Non-pigmented ciliary epithelial cell (primary cell): ENCODE measurements around the gene C1orf167.
A peak's percentile ranks its signal among the peaks of the same experiment; 100 is the strongest.
"Not testable (repeated sequence)": the region's sequence is repeated elsewhere in the genome, so short reads cannot be mapped to it uniquely, and the experiment has no call there.

Experiments used
- DNase-seq: peaks from one replicate; pipeline ENCODE4 v3.0.0-alpha.2; 2010; ENCODE audit warnings: low read depth

The C1orf167 gene

GRCh38 chr1:11800391-11800755 is 38.4 kb downstream of the C1orf167 start:
- DNase-seq = no peak

- DNase-seq = no peak
These were observed 38.9 kb downstream of the C1orf167 start for GRCh38 chr1:11800756-11801433.

DNA sequence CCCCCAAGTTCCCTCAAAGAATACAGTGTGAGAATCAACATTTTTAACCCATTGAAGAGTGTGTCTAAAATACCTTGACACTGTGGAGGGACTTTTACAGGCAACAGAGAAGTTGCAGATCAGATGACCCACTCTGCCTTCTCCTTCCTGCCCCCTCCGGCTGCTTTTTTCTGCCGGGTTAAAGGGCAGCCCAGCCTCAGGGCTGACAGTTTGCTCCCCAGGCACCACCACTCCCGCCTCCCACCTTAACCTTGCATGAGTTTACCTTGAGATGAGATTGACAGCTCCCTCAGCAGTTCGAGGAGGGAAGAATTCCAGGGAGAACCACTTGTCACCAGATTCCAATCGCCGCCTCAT is 40.6 kb downstream of the C1orf167 start:
- no peak for DNase-seq

DNA sequence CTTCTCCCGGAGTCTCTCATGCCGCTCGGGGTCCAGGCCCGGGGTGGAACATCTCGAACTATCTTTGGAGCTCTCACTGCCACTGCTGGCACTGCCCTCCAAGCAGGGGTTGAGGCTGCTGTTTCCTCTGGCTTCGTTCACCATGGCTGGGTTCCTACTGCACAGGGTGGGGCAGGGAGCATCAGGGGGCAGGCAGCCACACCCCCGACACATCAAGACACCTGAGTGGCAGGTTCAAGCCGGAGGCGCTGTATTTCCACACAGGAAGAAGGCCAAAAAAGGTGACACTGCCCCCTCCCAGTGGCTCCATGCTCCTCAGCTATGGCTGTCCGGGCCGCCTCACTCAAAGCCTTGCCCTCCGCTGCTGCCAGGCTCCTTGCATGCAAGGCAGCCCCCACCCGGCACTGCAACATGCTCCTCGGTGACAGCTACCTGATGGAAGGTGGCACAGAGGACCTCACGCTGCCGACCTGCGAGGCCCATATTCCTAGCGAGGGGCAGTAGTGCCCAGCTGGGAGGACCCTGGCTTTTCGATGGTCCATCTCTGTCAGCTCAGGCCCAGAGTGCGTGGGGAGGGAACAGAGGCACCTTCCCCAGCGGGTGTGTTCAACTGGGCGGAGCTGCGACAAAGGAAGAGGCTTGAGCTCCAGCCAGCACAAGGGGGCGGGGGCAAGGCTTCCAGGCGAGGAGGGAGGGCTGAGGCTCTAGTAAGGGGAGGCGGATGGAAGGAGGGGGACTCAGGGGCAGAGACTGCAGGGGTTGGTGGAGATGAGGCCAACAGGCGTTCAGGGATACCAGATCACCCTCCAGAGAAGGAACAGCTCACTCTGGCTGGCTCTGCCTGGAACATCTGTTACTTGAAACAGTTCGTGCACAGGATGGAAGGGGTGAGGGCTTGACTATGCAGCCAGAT is 41.2 kb downstream of the C1orf167 start:
- DNase-seq = peak; percentile 94

DNA sequence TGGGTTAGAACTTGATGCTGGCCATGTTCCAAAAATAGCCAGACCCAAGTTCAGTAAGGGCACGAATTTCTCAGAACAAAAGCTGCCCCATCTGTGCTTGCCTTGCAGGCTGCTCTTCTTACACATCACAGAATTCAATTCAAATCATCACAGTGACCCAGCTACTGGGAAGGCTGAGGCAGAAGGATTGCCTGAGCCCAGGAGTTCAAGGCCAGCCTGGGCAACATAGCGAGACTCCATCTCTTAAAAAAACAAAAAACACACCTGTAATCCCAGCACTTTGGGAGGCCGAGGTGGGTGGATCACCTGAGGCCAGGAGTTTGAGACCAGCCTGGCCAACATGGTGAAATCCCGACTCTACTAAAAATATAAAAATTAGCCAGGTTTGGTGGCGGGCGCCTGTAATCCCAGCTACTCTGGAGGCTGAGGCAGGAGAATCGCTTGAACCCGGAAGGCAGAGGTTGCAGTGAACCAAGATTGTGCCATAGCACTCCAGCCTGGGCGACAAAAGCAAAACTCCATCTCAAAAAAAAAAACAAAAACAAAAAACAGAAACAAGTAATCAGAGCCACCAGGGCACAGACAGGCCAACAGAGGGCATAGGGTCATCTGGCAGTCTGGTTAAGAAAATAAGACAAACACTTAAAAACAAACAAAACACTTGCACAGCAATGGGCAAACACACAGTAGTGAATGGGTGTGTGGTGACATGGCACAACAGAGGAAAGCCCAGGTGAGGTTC is 42.1 kb downstream of the C1orf167 start:
- DNase-seq = not testable (repeated sequence)

GRCh38 chr1:11804666-11805421 is 42.9 kb downstream of the C1orf167 start:
- no peak for DNase-seq

- peak; percentile 94 for DNase-seq
These were observed 43.7 kb downstream of the C1orf167 start, which contains the start of the genes CLCN6 and MTHFR for GRCh38 chr1:11805422-11806306. Gene CLCN6 (plus strand): TSS chr1:11806191. CDS start chr1:11806263, 72 bp downstream. Gene MTHFR (minus strand): TSS chr1:11805964. CDS start chr1:11803116, 2,848 bp downstream.

GRCh38 chr1:11806307-11806936 is 44.4 kb downstream of the C1orf167 start:
- no peak for DNase-seq

DNA sequence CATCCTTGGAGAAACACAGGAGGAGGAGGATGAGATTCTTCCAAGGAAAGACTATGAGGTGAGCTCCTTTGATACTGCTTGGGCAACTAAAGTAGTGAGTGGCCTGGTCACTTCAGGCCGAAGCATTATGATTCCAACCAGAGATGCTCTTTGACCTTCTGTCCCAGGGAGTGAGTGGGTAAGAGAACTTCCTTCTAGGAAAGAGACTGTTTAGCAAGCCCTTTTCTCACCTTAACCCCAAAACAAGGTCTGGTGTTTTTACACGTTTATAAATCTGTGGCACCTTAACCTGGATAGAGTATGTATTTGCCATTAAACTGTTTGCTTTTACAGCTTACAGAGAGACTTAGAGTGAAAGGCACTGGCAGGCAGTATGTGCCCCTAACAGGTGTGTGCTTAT is 45.1 kb downstream of the C1orf167 start:
- no peak for DNase-seq

GRCh38 chr1:11813021-11813420 is 51.0 kb downstream of the C1orf167 start:
- DNase-seq = no peak

GRCh38 chr1:11817192-11817591 is 55.2 kb downstream of the C1orf167 start:
- DNase-seq = no peak

GRCh38 chr1:11822091-11822490 is 60.1 kb downstream of the C1orf167 start:
- no peak for DNase-seq

DNA sequence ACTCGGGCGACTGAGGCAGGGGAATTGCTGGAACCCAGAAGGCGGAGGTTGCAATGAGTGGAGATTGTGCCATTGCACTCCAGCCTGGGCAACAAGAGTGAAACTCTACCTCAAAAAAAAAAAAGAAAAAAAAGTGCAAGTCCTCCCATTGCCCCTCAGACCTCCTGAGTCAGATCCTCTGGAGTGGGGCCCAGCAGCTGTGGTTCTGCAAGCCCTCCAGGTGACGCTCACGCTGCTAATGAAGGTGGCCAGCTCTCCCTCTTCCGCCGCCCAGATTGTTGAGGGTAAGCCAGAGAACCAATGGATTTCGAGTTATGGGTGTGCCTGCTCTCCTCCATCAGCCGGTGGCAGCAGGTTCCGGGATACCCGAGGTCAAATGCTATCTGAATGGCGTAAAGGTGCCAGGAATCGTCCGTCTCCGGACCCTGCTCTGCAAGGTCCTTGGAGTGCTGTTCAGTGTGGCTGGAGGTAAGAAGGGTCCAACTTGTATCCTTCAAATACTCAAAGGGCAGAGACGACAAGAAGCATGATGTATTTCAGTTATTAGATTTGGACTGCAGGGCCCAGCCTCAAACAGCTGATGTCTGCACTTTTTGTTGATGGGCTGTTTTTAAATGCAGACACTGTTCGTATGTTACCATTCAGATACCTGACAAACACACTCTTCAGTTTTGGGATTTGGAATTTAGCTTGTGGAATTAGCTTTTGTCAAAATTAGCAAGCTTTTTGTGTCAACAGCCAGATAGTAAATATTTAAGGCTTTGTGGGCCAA is 61.6 kb downstream of the C1orf167 start:
- DNase-seq = no peak

DNA sequence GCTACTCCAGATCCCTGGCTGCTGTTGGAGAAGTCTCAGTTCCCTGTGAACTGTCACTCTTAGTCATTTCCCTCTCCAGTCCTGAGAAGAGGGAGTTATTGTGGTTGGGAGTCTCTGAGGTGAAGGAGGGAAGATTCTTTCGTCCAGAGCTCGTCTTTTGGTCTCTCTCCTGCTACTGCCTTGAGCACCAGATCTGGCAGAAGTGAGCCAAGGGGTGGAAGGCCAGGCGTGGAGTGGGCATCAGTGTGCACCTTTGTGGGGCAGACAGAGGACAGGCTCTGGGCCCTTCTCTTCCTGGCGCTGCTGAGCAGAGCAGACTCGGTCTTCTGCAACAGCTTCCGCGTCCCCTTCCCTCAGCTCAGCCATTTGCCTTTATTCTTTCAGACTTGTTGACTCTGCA is 63.1 kb downstream of the C1orf167 start:
- DNase-seq = no peak

DNA sequence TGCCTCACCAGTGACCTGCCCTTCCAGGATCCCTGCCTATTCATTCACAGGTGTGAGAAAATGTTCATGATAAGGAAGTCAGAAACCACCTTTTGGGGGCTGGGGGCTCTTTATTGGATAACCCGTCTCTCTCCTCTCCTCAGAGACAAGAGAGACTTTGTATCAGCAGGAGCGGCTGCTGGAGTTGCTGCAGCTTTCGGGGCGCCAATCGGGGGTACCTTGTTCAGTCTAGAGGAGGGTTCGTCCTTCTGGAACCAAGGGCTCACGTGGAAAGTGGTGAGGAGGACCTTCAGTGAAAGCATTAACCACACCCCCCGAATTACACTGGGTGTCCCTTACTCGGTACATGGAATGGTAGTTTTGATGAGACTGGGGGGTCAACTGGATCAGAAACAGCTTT is 65.0 kb downstream of the C1orf167 start:
- DNase-seq = no peak

DNA sequence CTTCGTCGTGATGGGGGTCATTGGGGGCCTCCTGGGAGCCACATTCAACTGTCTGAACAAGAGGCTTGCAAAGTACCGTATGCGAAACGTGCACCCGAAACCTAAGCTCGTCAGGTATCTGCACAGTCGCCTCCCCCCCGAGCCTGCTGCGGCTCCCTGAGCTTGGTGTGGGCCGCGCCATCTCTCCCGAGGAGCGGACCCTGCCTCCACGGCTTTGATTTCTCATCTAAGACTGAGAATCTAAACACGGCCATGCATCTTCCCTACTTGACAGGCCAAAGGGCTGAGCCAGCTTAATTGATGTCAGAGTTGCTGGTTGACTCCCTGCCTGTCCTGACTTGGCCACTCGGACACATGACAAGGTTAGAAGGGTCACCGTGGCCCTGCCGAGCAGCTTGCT is 66.5 kb downstream of the C1orf167 start:
- no peak for DNase-seq

DNA sequence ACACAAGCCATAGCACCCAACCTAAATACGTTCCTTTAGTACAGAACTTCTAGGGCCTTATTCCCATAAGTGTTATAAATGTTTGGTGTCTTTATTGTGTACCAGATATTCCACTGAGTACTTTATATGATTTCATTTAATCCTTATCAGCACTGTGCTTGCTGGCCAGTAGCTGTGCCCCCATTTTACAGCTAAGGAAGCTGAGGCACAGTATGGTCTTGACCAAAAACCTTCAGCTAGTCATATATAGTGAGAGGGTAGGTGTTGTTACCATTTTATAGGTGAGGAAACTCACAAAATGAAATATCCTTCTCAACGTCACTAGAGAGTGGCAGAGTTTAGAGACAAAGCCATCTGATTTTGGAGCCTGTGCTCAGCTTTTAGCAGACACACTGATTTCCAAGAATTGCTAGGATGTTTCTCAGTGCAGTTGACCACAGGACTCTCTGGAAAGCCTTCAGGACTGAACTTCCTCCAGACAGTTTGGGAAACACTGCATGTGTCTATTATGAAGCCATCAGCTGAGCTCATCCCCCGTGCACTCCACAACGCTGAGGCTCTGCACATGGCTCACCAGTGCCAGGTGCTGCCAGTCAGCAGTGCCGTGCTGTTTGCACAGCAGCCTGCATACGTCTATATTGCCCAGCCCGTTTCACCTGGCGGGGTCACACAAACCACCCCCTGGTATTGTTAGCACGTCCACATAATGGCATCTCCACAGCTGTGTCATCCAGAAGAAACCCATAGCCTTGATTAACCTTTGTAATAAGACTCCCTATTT is 70.1 kb downstream of the C1orf167 start:
- DNase-seq = no peak

DNA sequence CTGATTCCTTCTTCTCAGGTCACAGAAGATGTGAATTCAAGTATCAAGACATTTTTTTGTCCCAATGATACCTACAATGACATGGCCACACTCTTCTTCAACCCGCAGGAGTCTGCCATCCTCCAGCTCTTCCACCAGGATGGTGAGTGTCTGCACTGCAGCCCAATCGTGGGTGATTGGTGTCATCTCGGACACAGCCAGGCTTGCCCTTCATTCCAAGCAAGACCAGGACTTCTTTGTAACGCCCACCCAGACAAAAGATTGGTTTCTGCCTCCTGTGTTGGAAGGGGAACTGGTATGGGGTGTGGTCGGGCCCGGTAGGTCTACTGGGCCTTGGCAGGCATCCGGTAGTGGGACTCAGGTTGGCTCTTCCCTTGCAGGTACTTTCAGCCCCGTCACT is 71.5 kb downstream of the C1orf167 start:
- DNase-seq = no peak

- no peak for DNase-seq
These were observed 71.9 kb downstream of the C1orf167 start for GRCh38 chr1:11833900-11834299.
